ENCODE results near the gene CHADL. TPM values are rescaled to one million over a fixed set of nuclear protein-coding genes. Genes with fewer than 3 reads are reported as not detected.

Gene CHADL
- total RNA-seq, 1 donor from 2014 or later: 3.7 TPM

- H3K4me3 ChIP-seq: no peak overlapping the region
- H3K4me1 ChIP-seq: peaks cover 5% of the 10 kb centered on the region
- no peak overlapping the region for H3K27ac ChIP-seq
- no peaks in the 10 kb centered on the region for H3K9me3 ChIP-seq
- H3K27me3 ChIP-seq: no peaks in the 10 kb centered on the region
- TF ChIP-seq POLR2AphosphoS5 (IDR thresholded peaks at IDR 0.05; ENCODE audit: insufficient read depth in 1 of 2, low read depth in 1 of 2) (no peak), CTCF (IDR thresholded peaks at IDR 0.05) (no peak), POLR2A (IDR thresholded peaks at IDR 0.05) (no peak)
- H3K36me3 ChIP-seq: peaks cover 0 to 19% of the 10 kb centered on the region in 2 donors
- intact Hi-C loops (cut with DNase I): no loop called here
- no peak for DNase-seq (ENCODE audit: extremely low spot score in 2 of 2)
These were observed 2.6 kb upstream of the CHADL start for GRCh38 chr22:41243361-41243760.

- DNase-seq (ENCODE audit: extremely low spot score in 2 of 2): no peak
- no peak for TF ChIP-seq POLR2A (IDR thresholded peaks at IDR 0.05)
- TF ChIP-seq POLR2AphosphoS5 (IDR thresholded peaks at IDR 0.05; ENCODE audit: insufficient read depth in 1 of 2, low read depth in 1 of 2): no peak
- TF ChIP-seq CTCF (IDR thresholded peaks at IDR 0.05): no peak
- intact Hi-C loops (cut with DNase I): no loop called here
- Histone ChIP-seq H3K9me3 (no peaks in the 10 kb centered on the region), H3K36me3 (peaks cover 0 to 11% of the 10 kb centered on the region in 2 donors), H3K27me3 (no peaks in the 10 kb centered on the region), H3K27ac (no peak overlapping the region), H3K4me3 (no peak overlapping the region), H3K4me1 (peaks cover 10% of the 10 kb centered on the region)
These were observed 1.8 kb upstream of the CHADL start for GRCh38 chr22:41242396-41243117.

GRCh38 chr22:41241133-41241676 is 474 bp upstream of the CHADL start:
- intact Hi-C loops (cut with DNase I): no loop called here
- H3K27ac ChIP-seq: no peak overlapping the region
- H3K9me3 ChIP-seq: no peaks in the 10 kb centered on the region
- no peak for TF ChIP-seq POLR2A (IDR thresholded peaks at IDR 0.05)
- TF ChIP-seq CTCF (IDR thresholded peaks at IDR 0.05): no peak
- no peak for TF ChIP-seq POLR2AphosphoS5 (IDR thresholded peaks at IDR 0.05; ENCODE audit: insufficient read depth in 1 of 2, low read depth in 1 of 2)
- peaks cover 0 to 3% of the 10 kb centered on the region in 2 donors for H3K36me3 ChIP-seq
- DNase-seq (ENCODE audit: extremely low spot score in 2 of 2): no peak
- no peak overlapping the region for H3K4me3 ChIP-seq
- H3K4me1 ChIP-seq: peaks cover 23% of the 10 kb centered on the region
- H3K27me3 ChIP-seq: no peaks in the 10 kb centered on the region

GRCh38 chr22:41239443-41240128 is 1.1 kb downstream of the CHADL start:
- H3K27ac ChIP-seq: no peak overlapping the region

More at GRCh38 chr22:41239443-41240128, 1.1 kb downstream of the CHADL start:
- no peaks in the 10 kb centered on the region for H3K36me3 ChIP-seq
- no peaks in the 10 kb centered on the region for H3K9me3 ChIP-seq
- peaks cover 23% of the 10 kb centered on the region for H3K4me1 ChIP-seq
- no peak for TF ChIP-seq POLR2A (IDR thresholded peaks at IDR 0.05)
- TF ChIP-seq POLR2AphosphoS5 (IDR thresholded peaks at IDR 0.05; ENCODE audit: insufficient read depth in 1 of 2, low read depth in 1 of 2): no peak
- no peak for TF ChIP-seq CTCF (IDR thresholded peaks at IDR 0.05)
- intact Hi-C loops (cut with DNase I): no loop called here
- no peaks in the 10 kb centered on the region for H3K27me3 ChIP-seq
- DNase-seq (ENCODE audit: extremely low spot score in 2 of 2): no peak
- no peak overlapping the region for H3K4me3 ChIP-seq
